HG03571 (cell line): Measurements from ENCODE around the gene NCEH1.
"Not testable (repeated sequence)": the region's sequence is repeated elsewhere in the genome, so short reads cannot be mapped to it uniquely, and the experiment has no call there.

Experiments used
- ATAC-seq: cut with Tn5 transposase; IDR thresholded peaks from one replicate; pipeline ENCODE4 v1.9.1; 2021; ENCODE audit not compliant: unreplicated experiment

The NCEH1 gene

GRCh38 chr3:172710664-172711453 lies at the start of gene NCEH1:
Gene NCEH1, minus strand, starts transcription at chr3:172711067. Its CDS starts 83 bp downstream, at chr3:172710984.
- ATAC-seq: peak; percentile 100

- ATAC-seq: not testable (repeated sequence)
These were observed 49.5 kb upstream of the NCEH1 start for GRCh38 chr3:172760416-172760815.

- ATAC-seq: no peak
These were observed 42.3 kb upstream of the NCEH1 start for GRCh38 chr3:172753125-172753524.

GRCh38 chr3:172752651-172753050 lies 41.8 kb upstream of the NCEH1 start:
- no peak for ATAC-seq

GRCh38 chr3:172751175-172751704 lies 40.4 kb upstream of the NCEH1 start:
- ATAC-seq: no peak

GRCh38 chr3:172750368-172751174 lies 39.7 kb upstream of the NCEH1 start, which contains the start of gene ECT2:
Gene ECT2, plus strand, starts transcription at chr3:172750726. Its CDS starts 3,805 bp downstream, at chr3:172754531.
- ATAC-seq: peak; percentile 98

GRCh38 chr3:172750069-172750367 lies 39.2 kb upstream of the NCEH1 start:
- no peak for ATAC-seq

GRCh38 chr3:172749230-172749965 lies 38.5 kb upstream of the NCEH1 start:
- no peak for ATAC-seq

GRCh38 chr3:172746475-172746874 lies 35.6 kb upstream of the NCEH1 start:
- no peak for ATAC-seq

GRCh38 chr3:172739462-172739861 lies 28.6 kb upstream of the NCEH1 start:
- no peak for ATAC-seq

- ATAC-seq: no peak
These were observed 24.1 kb upstream of the NCEH1 start for GRCh38 chr3:172735014-172735413.

- ATAC-seq: no peak
These were observed 15.5 kb upstream of the NCEH1 start for GRCh38 chr3:172726380-172726779.

- ATAC-seq: not testable (repeated sequence)
These were observed 11.7 kb upstream of the NCEH1 start for GRCh38 chr3:172722536-172723040.

- ATAC-seq: no peak
These were observed 6.7 kb upstream of the NCEH1 start for GRCh38 chr3:172717493-172718088.

GRCh38 chr3:172716476-172716875 lies 5.6 kb upstream of the NCEH1 start:
- ATAC-seq: no peak

- ATAC-seq: no peak
These were observed 2.4 kb upstream of the NCEH1 start for GRCh38 chr3:172713316-172713715.

GRCh38 chr3:172711454-172711795 lies 558 bp upstream of the NCEH1 start:
- ATAC-seq: no peak

- ATAC-seq: no peak
These were observed 848 bp downstream of the NCEH1 start for GRCh38 chr3:172709774-172710663.

GRCh38 chr3:172708921-172709773 lies 1.7 kb downstream of the NCEH1 start:
- ATAC-seq: no peak
